ENCODE measurements around the gene RAB40B.

GRCh38 chr17:82729479-82730260 is 31.2 kb upstream of the RAB40B start:
- TF ChIP-seq CTCF (IDR thresholded peaks at IDR 0.05; ENCODE audit: borderline replicate concordance, extremely low read depth, low read length, poor library complexity, severe bottlenecking) (no peak), EZH2 (IDR thresholded peaks at IDR 0.05; ENCODE audit: borderline replicate concordance, low read depth, low read length, severe bottlenecking) (no peak)
